IMR-90 (cell line): Measurements from ENCODE around the gene ILF3. TPM values are rescaled to one million over a fixed set of nuclear protein-coding genes. Genes with fewer than 3 reads are reported as not detected.

ENCODE experiments used
- ATAC-seq: fragments of 200-7000 bp; cut with Tn5 transposase; 2 replicates; pipeline ENCODE4 v1.9.1; 2020; ENCODE audit warnings: low read depth, mild to moderate bottlenecking, moderate library complexity
- BruUV-seq: library from RNA; stranded (reverse); fragments of 400-500 nt; replicated peaks from 2 replicates; lab custom pipeline; 2021; lab: Mats Ljungman, UMichigan
- CTCF ChIA-PET: fragments of 300-600 bp; formaldehyde crosslinking; extraction: SDS; loops from one replicate; lab custom pipeline; 2021; ENCODE audit warnings: antibody characterized with exemption; lab: Yijun Ruan, JAX
- POLR2A ChIA-PET: fragments of 300-600 bp; sonication (Branson Sonifier 250); formaldehyde crosslinking; loops from one replicate; lab custom pipeline; 2022; ENCODE audit warnings: antibody characterized with exemption; ENCODE audit not compliant: unreplicated experiment; lab: Charles Lee
- DNase-seq: peaks from one replicate; pipeline ENCODE4 v3.0.0; 2013
- H2AFZ ChIP-seq: replicated peaks from 2 replicates; pipeline ENCODE3; 2013; ENCODE audit warnings: low read length, mild to moderate bottlenecking; ENCODE audit not compliant: poor library complexity
- H2AK5ac ChIP-seq: 2 replicates; pipeline ENCODE4 v1.6.1; 2013; ENCODE audit warnings: low read depth, low read length, inconsistent platforms
- H2AK9ac ChIP-seq: replicated peaks from 2 replicates; pipeline ENCODE3; 2013; ENCODE audit warnings: mild to moderate bottlenecking, low read depth, low read length, moderate library complexity; ENCODE audit not compliant: poor library complexity
- H2BK120ac ChIP-seq: 2 replicates; pipeline ENCODE4 v1.6.1; 2013; ENCODE audit warnings: low read depth, low read length, inconsistent platforms
- H2BK15ac ChIP-seq: 3 replicates; pipeline ENCODE4 v1.6.1; 2013; ENCODE audit warnings: low read depth, low read length, inconsistent platforms
- H2BK20ac ChIP-seq: 2 replicates; pipeline ENCODE4 v1.6.1; 2013; ENCODE audit warnings: low read depth, mild to moderate bottlenecking, inconsistent platforms, low read length, moderate library complexity
- H2BK5ac ChIP-seq: 2 replicates; pipeline ENCODE4 v1.6.1; 2013; ENCODE audit warnings: mild to moderate bottlenecking, low read depth, low read length, inconsistent platforms; ENCODE audit not compliant: poor library complexity, severe bottlenecking
- H3K14ac ChIP-seq: replicated peaks from 2 replicates; pipeline ENCODE4 v1.6.1; 2013; ENCODE audit warnings: low read depth, low read length, inconsistent platforms
- H3K18ac ChIP-seq: 2 replicates; pipeline ENCODE4 v1.6.1; 2013; ENCODE audit warnings: low read depth, low read length, control low read depth
- H3K23ac ChIP-seq: 2 replicates; pipeline ENCODE4 v1.6.1; 2013; ENCODE audit warnings: low read depth, low read length, inconsistent platforms
- H3K27ac ChIP-seq: 2 replicates; pipeline ENCODE4 v1.5.1; 2013; ENCODE audit warnings: mild to moderate bottlenecking, control low read depth, low read length; ENCODE audit not compliant: insufficient read depth
- H3K27me3 ChIP-seq: 2 replicates; pipeline ENCODE4 v1.6.1; 2013; ENCODE audit warnings: low read length; ENCODE audit not compliant: control insufficient read depth, insufficient read depth
- H3K36me3 ChIP-seq: 2 replicates; pipeline ENCODE4 v1.6.1; 2013; ENCODE audit warnings: low read length, mixed read lengths; ENCODE audit not compliant: control insufficient read depth, insufficient read depth
- H3K4ac ChIP-seq: 2 replicates; pipeline ENCODE4 v1.6.1; 2013; ENCODE audit warnings: low read depth, low read length, inconsistent platforms
- H3K4me1 ChIP-seq: 2 replicates; pipeline ENCODE4 v1.6.1; 2013; ENCODE audit warnings: low read length, mixed read lengths; ENCODE audit not compliant: control insufficient read depth, insufficient read depth
- H3K4me2 ChIP-seq: 2 replicates; pipeline ENCODE4 v1.6.1; 2013; ENCODE audit warnings: low read depth, mild to moderate bottlenecking, control low read depth, low read length, moderate library complexity
- H3K4me3 ChIP-seq: 2 replicates; pipeline ENCODE4 v1.5.1; 2013; ENCODE audit warnings: low read depth, mild to moderate bottlenecking, control low read depth, low read length, moderate library complexity; ENCODE audit not compliant: insufficient read depth
- H3K56ac ChIP-seq: 2 replicates; pipeline ENCODE4 v1.6.1; 2013; ENCODE audit warnings: low read length, inconsistent platforms; ENCODE audit not compliant: insufficient read depth; ENCODE audit errors: extremely low read depth
- H3K79me1 ChIP-seq, 2 experiments: 2 replicates each; pipeline ENCODE4 v1.6.1; 2013; ENCODE audit warnings: low read length in 2 of 2, inconsistent platforms in 1 of 2, low read depth in 1 of 2
- H3K9ac ChIP-seq: 2 replicates; pipeline ENCODE4 v1.6.1; 2013; ENCODE audit warnings: low read depth, low read length, control low read depth
- H3K9me1 ChIP-seq: 2 replicates; pipeline ENCODE4 v1.6.1; 2013; ENCODE audit warnings: low read length, inconsistent platforms; ENCODE audit not compliant: insufficient read depth
- H3K9me3 ChIP-seq: 2 replicates; pipeline ENCODE4 v1.6.1; 2013; ENCODE audit warnings: low read length; ENCODE audit not compliant: control insufficient read depth, insufficient read depth
- H4K20me1 ChIP-seq: 2 replicates; pipeline ENCODE4 v1.6.1; 2013; ENCODE audit warnings: low read length, inconsistent platforms; ENCODE audit not compliant: insufficient read depth
- H4K5ac ChIP-seq: 2 replicates; pipeline ENCODE4 v1.6.1; 2013; ENCODE audit warnings: mild to moderate bottlenecking, low read depth, low read length, control low read depth
- H4K8ac ChIP-seq, 2 experiments: 2 replicates each; pipeline ENCODE4 v1.6.1; 2013; ENCODE audit warnings: low read depth in 2 of 2, low read length in 2 of 2, control low read depth in 1 of 2, inconsistent platforms in 1 of 2
- H4K91ac ChIP-seq: 2 replicates; pipeline ENCODE4 v1.6.1; 2013; ENCODE audit warnings: low read depth, low read length, inconsistent platforms; ENCODE audit not compliant: insufficient read depth
- BHLHE40 ChIP-seq: fragments of 150-350 bp; IDR thresholded peaks from 2 replicates; pipeline ENCODE4 v1.6.1; 2016; ENCODE audit warnings: mild to moderate bottlenecking, low read depth, low read length
- CEBPB ChIP-seq: IDR thresholded peaks from 2 replicates; pipeline ENCODE4 v1.6.1; 2012; ENCODE audit warnings: low read depth, low read length, improper control_type of control experiment
- MAFK ChIP-seq: IDR thresholded peaks from 2 replicates; pipeline ENCODE4 v1.6.1; 2012; ENCODE audit warnings: low read depth, low read length, improper control_type of control experiment
- MAZ ChIP-seq: IDR thresholded peaks from 2 replicates; pipeline ENCODE4 v1.6.1; 2012; ENCODE audit warnings: low read depth, mild to moderate bottlenecking, low read length, improper control_type of control experiment, moderate library complexity, borderline replicate concordance
- RAD21 ChIP-seq: IDR thresholded peaks from 2 replicates; pipeline ENCODE4 v1.6.1; 2012; ENCODE audit warnings: low read length, improper control_type of control experiment
- RCOR1 ChIP-seq: IDR thresholded peaks from 2 replicates; pipeline ENCODE4 v1.6.1; 2012; ENCODE audit warnings: mild to moderate bottlenecking, low read length, improper control_type of control experiment; ENCODE audit not compliant: insufficient replicate concordance
- WGBS, 2 experiments: methylation state at CpG; one replicate each; pipeline versions ENCODE4 v1.1.5 to v1.1.7; 2013; ENCODE audit warnings: missing lambda C conversion rate in 2 of 2; ENCODE audit not compliant: insufficient read length in 1 of 2; ENCODE audit errors: extremely low coverage in 2 of 2; 5-methylcytosine and 5-hydroxymethylcytosine counted together
- dilution Hi-C: fragments of 300-500 bp; cut with HindIII; formaldehyde crosslinking; loops from one replicate; pipeline ENCODE4 v1.14.3; 2018; ENCODE audit warnings: low sequenced_read_pairs; ENCODE audit not compliant: unreplicated experiment
- in situ Hi-C: fragments of 300-500 bp; cut with MboI; formaldehyde crosslinking; loops from 3 replicates; pipeline ENCODE4 v1.14.3; 2019; ENCODE audit warnings: low sequenced_read_pairs, inconsistent platforms, mixed read lengths
- intact Hi-C: fragments of 100-400 bp; cut with micrococcal nuclease; formaldehyde crosslinking; loops from 2 replicates; pipeline ENCODE4 v1.10.0; 2022
- polyA plus RNA-seq, 3 experiments: library from polyadenylated mRNA; depleted of rRNA; stranded (reverse); fragments of >200 nt; gene quantifications; 2 replicates each; pipeline ENCODE4 v1.2.3, GENCODE V29; 2012; ENCODE audit warnings: low replicate concordance in 1 of 3
- total RNA-seq: library from RNA; depleted of rRNA; stranded (reverse); fragments of >200 nt; gene quantifications from 2 replicates; pipeline ENCODE4 v1.2.3, GENCODE V29; 2012
- TF ChIP-seq, protein P1 (sequence below): fragments of 150-350 bp; IDR thresholded peaks from 2 replicates; pipeline ENCODE4 v1.6.1; 2017; ENCODE audit warnings: mild to moderate bottlenecking, antibody characterized with exemption, low read length, low read depth
- TF ChIP-seq, protein P2 (sequence below): conservative IDR thresholded peaks from 2 replicates; pipeline ENCODE4 v1.5.1; 2012; ENCODE audit warnings: mild to moderate bottlenecking, low read depth, low read length, improper control_type of control experiment

Gene ILF3
- total and polyA plus RNA-seq, 2 of the 4 experiments (the other 2 are of a cell fraction) = 120 to 166 TPM

DNA sequence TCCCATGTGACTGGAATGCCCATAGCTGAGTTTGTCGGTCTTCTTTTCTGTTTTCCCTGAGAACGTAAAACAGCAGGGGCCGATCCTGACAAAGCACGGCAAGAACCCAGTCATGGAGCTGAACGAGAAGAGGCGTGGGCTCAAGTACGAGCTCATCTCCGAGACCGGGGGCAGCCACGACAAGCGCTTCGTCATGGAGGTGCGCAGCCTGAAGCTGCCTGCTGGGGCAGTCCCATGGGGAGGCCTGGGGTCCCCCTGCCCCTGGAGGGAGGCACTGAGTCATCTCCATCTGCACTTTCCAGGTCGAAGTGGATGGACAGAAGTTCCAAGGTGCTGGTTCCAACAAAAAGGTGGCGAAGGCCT, 28.9 kb downstream of the ILF3 start:
- dilution Hi-C loops (no loop called here), in situ Hi-C loops (no loop called here), intact Hi-C loops (no loop called here)
- ChIA-PET CTCF (no interaction called here), POLR2A (no interaction called here)
- Histone ChIP-seq H3K79me1 (peaks cover 42 to 71% of the 10 kb centered on the region in 2 experiments), H3K9ac (no peak overlapping the region), H2AK9ac (no peak overlapping the region), H4K91ac (no peak overlapping the region), H3K4me3 (no peak overlapping the region), H3K14ac (no peak overlapping the region), H2BK20ac (no peak overlapping the region), H2BK5ac (no peak overlapping the region), H3K4ac (no peak overlapping the region), H3K4me2 (no peak overlapping the region), H3K9me1 (no peaks in the 10 kb centered on the region), H3K56ac (no peak overlapping the region), H2BK15ac (no peak overlapping the region), H3K27ac (no peak overlapping the region), H2AFZ (no peak overlapping the region), H2AK5ac (no peak overlapping the region), H3K9me3 (no peaks in the 10 kb centered on the region), H4K20me1 (peaks cover 71% of the 10 kb centered on the region), H3K27me3 (no peaks in the 10 kb centered on the region), H3K18ac (no peak overlapping the region), H4K5ac (no peak overlapping the region), H2BK120ac (no peak overlapping the region), H3K4me1 (no peaks in the 10 kb centered on the region), H4K8ac (no peak overlapping the region), H3K36me3 (peaks cover 91% of the 10 kb centered on the region), H3K23ac (no peak overlapping the region)
- TF ChIP-seq MAZ = no peak
- TF ChIP-seq MAFK = no peak
- TF ChIP-seq, protein P1, sequence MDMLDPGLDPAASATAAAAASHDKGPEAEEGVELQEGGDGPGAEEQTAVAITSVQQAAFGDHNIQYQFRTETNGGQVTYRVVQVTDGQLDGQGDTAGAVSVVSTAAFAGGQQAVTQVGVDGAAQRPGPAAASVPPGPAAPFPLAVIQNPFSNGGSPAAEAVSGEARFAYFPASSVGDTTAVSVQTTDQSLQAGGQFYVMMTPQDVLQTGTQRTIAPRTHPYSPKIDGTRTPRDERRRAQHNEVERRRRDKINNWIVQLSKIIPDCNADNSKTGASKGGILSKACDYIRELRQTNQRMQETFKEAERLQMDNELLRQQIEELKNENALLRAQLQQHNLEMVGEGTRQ = no peak
- no peak for TF ChIP-seq RAD21
- TF ChIP-seq, protein P2, sequence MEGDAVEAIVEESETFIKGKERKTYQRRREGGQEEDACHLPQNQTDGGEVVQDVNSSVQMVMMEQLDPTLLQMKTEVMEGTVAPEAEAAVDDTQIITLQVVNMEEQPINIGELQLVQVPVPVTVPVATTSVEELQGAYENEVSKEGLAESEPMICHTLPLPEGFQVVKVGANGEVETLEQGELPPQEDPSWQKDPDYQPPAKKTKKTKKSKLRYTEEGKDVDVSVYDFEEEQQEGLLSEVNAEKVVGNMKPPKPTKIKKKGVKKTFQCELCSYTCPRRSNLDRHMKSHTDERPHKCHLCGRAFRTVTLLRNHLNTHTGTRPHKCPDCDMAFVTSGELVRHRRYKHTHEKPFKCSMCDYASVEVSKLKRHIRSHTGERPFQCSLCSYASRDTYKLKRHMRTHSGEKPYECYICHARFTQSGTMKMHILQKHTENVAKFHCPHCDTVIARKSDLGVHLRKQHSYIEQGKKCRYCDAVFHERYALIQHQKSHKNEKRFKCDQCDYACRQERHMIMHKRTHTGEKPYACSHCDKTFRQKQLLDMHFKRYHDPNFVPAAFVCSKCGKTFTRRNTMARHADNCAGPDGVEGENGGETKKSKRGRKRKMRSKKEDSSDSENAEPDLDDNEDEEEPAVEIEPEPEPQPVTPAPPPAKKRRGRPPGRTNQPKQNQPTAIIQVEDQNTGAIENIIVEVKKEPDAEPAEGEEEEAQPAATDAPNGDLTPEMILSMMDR = no peak
- TF ChIP-seq CEBPB = no peak
- TF ChIP-seq RCOR1 = no peak
- TF ChIP-seq BHLHE40 = no peak
- DNase-seq (no peak), ATAC-seq (no peak)
- 92% methylated on average over 10 of the region's 15 CpGs; no CpG with 5 or more reads in 1 of the 2 experiments for WGBS, 2 experiments
- BruUV-seq = no TSS peak
